Measurements from ENCODE around the gene DMRT1.
"Not testable (repeated sequence)": the region's sequence is repeated elsewhere in the genome, so short reads cannot be mapped to it uniquely, and the experiment has no call there.

Gene DMRT1

GRCh38 chr9:860706-861105 lies 19.2 kb downstream of the DMRT1 start:
- DNase-seq: no peak

GRCh38 chr9:861525-861924 lies 20.0 kb downstream of the DMRT1 start:
- not testable (repeated sequence) for DNase-seq

- no peak for DNase-seq
These were observed 33.8 kb downstream of the DMRT1 start for GRCh38 chr9:875119-875962.

- no peak for DNase-seq
These were observed 34.9 kb downstream of the DMRT1 start for GRCh38 chr9:876425-876824.

- DNase-seq: no peak
These were observed 36.7 kb downstream of the DMRT1 start for GRCh38 chr9:878239-878638.

GRCh38 chr9:880725-881124 lies 39.2 kb downstream of the DMRT1 start:
- no peak for DNase-seq

- no peak for DNase-seq
These were observed 41.0 kb downstream of the DMRT1 start for GRCh38 chr9:882416-882924.

- DNase-seq: no peak
These were observed 41.5 kb downstream of the DMRT1 start for GRCh38 chr9:883011-883410.

- no peak for DNase-seq
These were observed 45.4 kb downstream of the DMRT1 start for GRCh38 chr9:886886-887285.

- DNase-seq: no peak
These were observed 50.6 kb downstream of the DMRT1 start for GRCh38 chr9:892123-892522.

- no peak for DNase-seq
These were observed 51.6 kb downstream of the DMRT1 start for GRCh38 chr9:893115-893514.

GRCh38 chr9:893843-894420 lies 52.4 kb downstream of the DMRT1 start:
- DNase-seq: peak; percentile 54

- no peak for DNase-seq
These were observed 58.1 kb downstream of the DMRT1 start for GRCh38 chr9:899440-900184.

GRCh38 chr9:903886-904285 lies 62.4 kb downstream of the DMRT1 start:
- no peak for DNase-seq

GRCh38 chr9:905906-906305 lies 64.4 kb downstream of the DMRT1 start:
- DNase-seq: no peak

GRCh38 chr9:908536-909205 lies 67.2 kb downstream of the DMRT1 start:
- DNase-seq: no peak

GRCh38 chr9:911005-911404 lies 69.5 kb downstream of the DMRT1 start:
- DNase-seq: no peak

- no peak for DNase-seq
These were observed 71.3 kb downstream of the DMRT1 start for GRCh38 chr9:912776-913175.

GRCh38 chr9:913526-913925 lies 72.0 kb downstream of the DMRT1 start:
- DNase-seq: not testable (repeated sequence)

- no peak for DNase-seq
These were observed 76.2 kb downstream of the DMRT1 start for GRCh38 chr9:917730-918129.

GRCh38 chr9:920927-921326 lies 79.4 kb downstream of the DMRT1 start:
- no peak for DNase-seq

GRCh38 chr9:922171-922570 lies 80.7 kb downstream of the DMRT1 start:
- DNase-seq: no peak

- no peak for DNase-seq
These were observed 81.2 kb downstream of the DMRT1 start for GRCh38 chr9:922731-923130.

All from CD4-positive, alpha-beta T cell treated with Interleukin-21 for 1 hour (primary cell).